Lower lobe of right lung (tissue), 2 donors: Measurements from ENCODE around the gene POFUT1. TPM values are rescaled to one million over a fixed set of nuclear protein-coding genes. Genes with fewer than 3 reads are reported as not detected.

Experiments used
- ATAC-seq, 2 donors: fragments of 200-7000 bp; cut with Tn5 transposase; one replicate each; pipeline ENCODE4 v1.9.1; 2020 to 2022; ENCODE audit warnings: mild to moderate bottlenecking in 2 of 2, moderate library complexity in 2 of 2
- DNase-seq: peaks from one replicate; pipeline ENCODE4 v3.0.0-alpha.2; 2020
- H3K27ac ChIP-seq: fragments of 200-600 bp; one replicate; pipeline ENCODE4 v1.8.0; 2022
- H3K27me3 ChIP-seq: fragments of 200-600 bp; one replicate; pipeline ENCODE4 v1.8.0; 2022; ENCODE audit warnings: low read depth
- H3K36me3 ChIP-seq: fragments of 200-600 bp; one replicate; pipeline ENCODE4 v1.8.0; 2022; ENCODE audit warnings: mild to moderate bottlenecking
- H3K4me1 ChIP-seq: fragments of 200-600 bp; one replicate; pipeline ENCODE4 v1.8.0; 2022
- H3K4me3 ChIP-seq: fragments of 200-600 bp; one replicate; pipeline ENCODE4 v1.8.0; 2022; ENCODE audit warnings: mild to moderate bottlenecking
- H3K9me3 ChIP-seq: fragments of 200-600 bp; one replicate; pipeline ENCODE4 v1.8.0; 2022
- CTCF ChIP-seq: fragments of 200-600 bp; IDR thresholded peaks from one replicate; pipeline ENCODE4 v1.8.0; 2022; ENCODE audit warnings: antibody characterized with exemption, mild to moderate bottlenecking
- intact Hi-C: fragments of 100-400 bp; cut with DNase I; formaldehyde crosslinking; loops from one replicate; pipeline ENCODE4 v1.11.0; 2022
- total RNA-seq: library from RNA; stranded (reverse); fragmentation: NEBNext Ultra II Directional; extraction: Animal tissue kit (Norgen Biotek cat#: 25700); gene quantifications from one replicate; pipeline ENCODE4 v1.2.1, GENCODE V29; 2021
- donor health status: DM: no; HTN: yes; CAD: no; lungs with severe emphysema.

Gene POFUT1
- total RNA-seq, 1 donor from 2014 or later, result 26.1 TPM

GRCh38 chr20:32230707-32231106 lies 23.0 kb downstream of the POFUT1 start:
- TF ChIP-seq CTCF, result no peak
- no peak overlapping the region for H3K4me3 ChIP-seq
- ATAC-seq (no peak), DNase-seq (no peak)
- no peaks in the 10 kb centered on the region for H3K27me3 ChIP-seq
- H3K9me3 ChIP-seq, result no peaks in the 10 kb centered on the region
- intact Hi-C loops, result no loop called here
- H3K4me1 ChIP-seq, result peaks cover 42% of the 10 kb centered on the region
- peaks cover 79% of the 10 kb centered on the region for H3K36me3 ChIP-seq
- no peak overlapping the region for H3K27ac ChIP-seq

- no peaks in the 10 kb centered on the region for H3K27me3 ChIP-seq
- TF ChIP-seq CTCF, result no peak
- H3K36me3 ChIP-seq, result peaks cover 85% of the 10 kb centered on the region
- peaks cover 42% of the 10 kb centered on the region for H3K4me1 ChIP-seq
- H3K9me3 ChIP-seq, result no peaks in the 10 kb centered on the region
- intact Hi-C loops, result no loop called here
- ATAC-seq (no peak), DNase-seq (no peak)
- H3K4me3 ChIP-seq, result no peak overlapping the region
- no peak overlapping the region for H3K27ac ChIP-seq
Observed at GRCh38 chr20:32231245-32231644, 23.6 kb downstream of the POFUT1 start.

- no peak overlapping the region for H3K27ac ChIP-seq
- no peak overlapping the region for H3K4me3 ChIP-seq
- intact Hi-C loops, result no loop called here
- peaks cover 42% of the 10 kb centered on the region for H3K4me1 ChIP-seq
- H3K27me3 ChIP-seq, result no peaks in the 10 kb centered on the region
- ATAC-seq, result peak; percentile 39 to 57
- no peak for TF ChIP-seq CTCF
- H3K9me3 ChIP-seq, result no peaks in the 10 kb centered on the region
- peaks cover 85% of the 10 kb centered on the region for H3K36me3 ChIP-seq
- no peak for DNase-seq
Observed at GRCh38 chr20:32231847-32232246, 24.2 kb downstream of the POFUT1 start.

- Histone ChIP-seq H3K9me3 (no peaks in the 10 kb centered on the region), H3K4me3 (no peak overlapping the region), H3K4me1 (peaks cover 37% of the 10 kb centered on the region), H3K27me3 (no peaks in the 10 kb centered on the region), H3K27ac (no peak overlapping the region), H3K36me3 (peaks cover 84% of the 10 kb centered on the region)
- no peak for ATAC-seq
- no peak for DNase-seq
- no peak for TF ChIP-seq CTCF
- intact Hi-C loops, result no loop called here
Observed at GRCh38 chr20:32232326-32232886, 24.7 kb downstream of the POFUT1 start.

DNA sequence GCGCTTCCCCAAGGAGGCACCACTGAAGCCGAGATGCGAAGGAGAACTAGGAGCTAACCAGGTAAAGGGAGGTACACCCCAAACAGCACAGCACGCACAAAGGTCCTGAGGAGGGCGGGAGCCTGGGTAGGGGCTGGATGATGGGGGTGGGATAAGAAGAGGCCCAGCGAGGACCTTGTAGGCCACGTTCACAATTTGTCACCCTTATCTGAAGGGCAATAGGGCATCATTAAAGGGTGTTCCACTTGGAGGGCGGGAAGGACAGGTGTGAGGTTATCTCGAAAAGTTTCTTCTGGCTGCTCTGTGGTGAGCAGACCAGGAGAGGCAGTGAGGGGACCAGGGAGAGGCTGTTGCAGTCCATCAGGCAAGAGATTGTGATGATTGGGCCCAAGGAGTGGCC lies 25.6 kb downstream of the POFUT1 start:
- Histone ChIP-seq H3K4me1 (peaks cover 28% of the 10 kb centered on the region), H3K36me3 (peaks cover 76% of the 10 kb centered on the region), H3K27ac (no peak overlapping the region), H3K9me3 (no peaks in the 10 kb centered on the region), H3K4me3 (no peak overlapping the region), H3K27me3 (no peaks in the 10 kb centered on the region)
- TF ChIP-seq CTCF, result no peak
- intact Hi-C loops, result no loop called here
- DNase-seq, result no peak
- ATAC-seq, result no peak
